Muscle of arm (tissue), 12 donors: ENCODE results near the gene HSD17B12. TPM values are rescaled to one million over a fixed set of nuclear protein-coding genes. Genes with fewer than 3 reads are reported as not detected.
"Not testable (repeated sequence)": the region's sequence is repeated elsewhere in the genome, so short reads cannot be mapped to it uniquely, and the experiment has no call there.

ENCODE experiments used
- DNase-seq: peaks from one replicate; pipeline ENCODE4 v3.0.0-alpha.2; 2013
- polyA plus RNA-seq, 12 donors: library from polyadenylated mRNA; unstranded; fragments of 120-200 nt; gene quantifications; one replicate each; pipeline ENCODE4 v1.2.1, GENCODE V29; 2013; ENCODE audit not compliant: insufficient read length in 12 of 12

The HSD17B12 gene
- polyA plus RNA-seq, 12 donors = 30.4 to 57.5 (median 41.1) TPM; not detected in 1

DNA sequence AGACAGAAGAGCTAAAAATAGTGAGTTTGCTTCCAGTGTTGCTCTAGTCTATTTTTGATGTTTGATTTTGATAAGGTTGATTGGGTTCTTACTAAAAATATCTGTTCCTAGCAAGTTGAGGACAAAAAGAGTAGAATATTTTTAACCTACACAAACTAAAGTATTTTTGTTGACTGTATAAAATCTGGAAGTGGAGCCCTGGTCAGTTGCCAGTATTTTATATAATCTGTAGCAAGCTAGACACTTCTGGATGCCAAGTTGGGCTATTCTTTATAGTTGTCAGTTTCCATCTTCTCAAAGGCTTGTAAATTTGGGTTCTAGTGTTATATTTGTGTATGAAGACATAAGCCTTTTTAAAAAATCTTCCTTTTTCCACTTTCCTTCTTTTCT, 56.7 kb downstream of the HSD17B12 start:
- DNase-seq = no peak

GRCh38 chr11:43738600-43739409, 58.3 kb downstream of the HSD17B12 start:
- no peak for DNase-seq

- no peak for DNase-seq
These were observed 66.1 kb downstream of the HSD17B12 start for GRCh38 chr11:43746670-43747069.

GRCh38 chr11:43747130-43747802, 66.7 kb downstream of the HSD17B12 start:
- DNase-seq = no peak

DNA sequence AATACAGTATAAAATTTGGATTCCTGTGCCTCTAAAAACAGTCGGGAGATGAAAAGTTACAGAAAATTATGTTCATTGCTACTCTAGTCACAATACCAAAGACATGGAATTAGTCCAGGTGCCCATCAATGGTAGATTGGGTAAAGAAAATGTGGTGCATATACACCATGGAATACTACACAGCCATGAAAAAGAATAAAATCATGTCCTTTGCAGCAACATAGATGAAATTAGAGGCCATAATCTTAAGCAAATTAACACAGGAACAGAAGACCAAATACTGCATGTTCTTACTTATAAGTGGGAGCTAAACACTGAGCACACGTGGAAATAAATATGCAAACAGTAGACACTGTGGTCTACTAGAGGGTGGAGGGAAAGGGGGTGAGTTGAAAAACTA, 67.6 kb downstream of the HSD17B12 start:
- no peak for DNase-seq

DNA sequence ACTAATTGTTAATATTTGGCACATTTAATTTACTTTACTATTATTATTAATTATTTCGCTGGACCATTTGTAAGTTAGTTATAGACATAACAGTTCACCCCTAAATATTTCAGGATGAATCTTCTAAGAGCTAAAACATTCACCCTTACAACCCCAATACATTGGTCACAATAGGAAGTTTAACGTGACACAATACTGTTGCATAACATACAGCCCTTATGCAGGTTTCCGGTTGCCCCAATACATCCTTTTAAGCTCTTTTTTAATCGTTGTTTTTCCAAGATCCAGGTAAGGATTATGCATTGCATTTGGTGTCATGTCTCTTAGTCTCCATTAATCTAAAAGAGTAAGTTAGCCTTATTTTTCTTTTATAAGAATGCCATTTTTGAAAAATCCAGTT, 71.2 kb downstream of the HSD17B12 start:
- DNase-seq = no peak

GRCh38 chr11:43756575-43756974, 76.0 kb downstream of the HSD17B12 start:
- no peak for DNase-seq

- no peak for DNase-seq
These were observed 78.4 kb downstream of the HSD17B12 start for GRCh38 chr11:43758927-43759326.

- DNase-seq = no peak
These were observed 80.4 kb downstream of the HSD17B12 start for GRCh38 chr11:43760902-43761301.

- no peak for DNase-seq
These were observed 84.7 kb downstream of the HSD17B12 start for GRCh38 chr11:43765194-43765593.

DNA sequence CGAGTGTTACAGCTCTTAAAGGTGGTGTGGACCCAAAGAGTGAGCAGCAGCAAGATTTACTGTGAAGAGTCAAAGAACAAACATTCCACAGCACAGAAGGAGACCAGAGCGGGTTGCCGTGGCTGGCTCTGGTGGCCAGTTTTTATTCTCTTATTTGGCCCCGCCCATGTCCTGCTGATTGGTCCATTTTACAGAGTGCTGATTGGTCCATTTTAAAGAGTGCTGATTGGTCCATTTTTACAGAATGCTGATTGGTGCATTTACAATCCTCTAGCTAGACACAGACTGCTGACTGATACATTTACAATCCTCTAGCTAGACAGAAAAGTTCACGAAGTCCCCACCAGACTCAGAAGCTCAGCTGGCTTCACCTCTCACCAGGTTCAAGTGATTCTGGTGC, 88.1 kb downstream of the HSD17B12 start:
- not testable (repeated sequence) for DNase-seq

- no peak for DNase-seq
These were observed 89.6 kb downstream of the HSD17B12 start for GRCh38 chr11:43770173-43770572.

DNA sequence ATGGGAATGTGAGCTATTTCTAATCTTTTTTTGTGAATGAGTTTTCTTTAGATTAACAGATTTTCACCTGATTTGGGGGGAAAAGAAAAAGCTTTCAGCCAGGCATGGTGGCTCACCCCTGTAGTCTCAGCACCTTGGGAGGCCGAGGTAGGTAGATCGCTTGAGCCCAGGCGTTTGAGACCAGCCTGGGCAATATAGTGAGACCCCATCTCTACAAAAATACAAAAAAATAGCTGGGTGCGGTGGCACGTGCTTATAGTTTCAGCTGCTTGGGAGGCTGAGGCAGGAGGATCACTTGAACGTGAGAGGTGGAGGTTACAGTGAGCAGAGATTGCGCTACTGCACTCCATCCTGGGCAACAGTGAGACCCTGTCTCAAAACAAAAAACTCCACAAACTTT, 92.2 kb downstream of the HSD17B12 start:
- DNase-seq = no peak

GRCh38 chr11:43774786-43775185, 94.2 kb downstream of the HSD17B12 start:
- no peak for DNase-seq

GRCh38 chr11:43779306-43779705, 98.8 kb downstream of the HSD17B12 start:
- DNase-seq = no peak

GRCh38 chr11:43784301-43784700, 103.8 kb downstream of the HSD17B12 start:
- DNase-seq = no peak

DNA sequence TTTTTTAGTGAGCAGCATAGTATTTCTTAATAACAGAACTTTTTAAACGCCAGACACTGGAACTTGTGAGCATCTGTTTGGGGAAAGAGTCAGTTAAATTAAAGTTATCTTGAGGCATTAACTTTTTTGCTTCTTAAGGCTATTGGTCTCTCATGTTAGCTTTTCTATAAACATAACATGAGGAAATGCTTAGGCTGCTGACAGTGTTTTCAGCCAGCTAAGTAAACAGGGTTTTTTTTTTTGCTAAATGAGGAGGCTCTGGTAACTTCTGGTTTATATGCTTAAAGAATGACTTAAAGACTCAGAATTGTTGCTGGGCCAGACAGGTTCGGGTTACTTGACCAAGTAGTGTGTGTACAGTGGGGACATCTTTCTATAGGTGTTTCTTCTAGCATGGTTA, 104.3 kb downstream of the HSD17B12 start:
- no peak for DNase-seq

- DNase-seq = no peak
These were observed 104.8 kb downstream of the HSD17B12 start for GRCh38 chr11:43785318-43785717.

DNA sequence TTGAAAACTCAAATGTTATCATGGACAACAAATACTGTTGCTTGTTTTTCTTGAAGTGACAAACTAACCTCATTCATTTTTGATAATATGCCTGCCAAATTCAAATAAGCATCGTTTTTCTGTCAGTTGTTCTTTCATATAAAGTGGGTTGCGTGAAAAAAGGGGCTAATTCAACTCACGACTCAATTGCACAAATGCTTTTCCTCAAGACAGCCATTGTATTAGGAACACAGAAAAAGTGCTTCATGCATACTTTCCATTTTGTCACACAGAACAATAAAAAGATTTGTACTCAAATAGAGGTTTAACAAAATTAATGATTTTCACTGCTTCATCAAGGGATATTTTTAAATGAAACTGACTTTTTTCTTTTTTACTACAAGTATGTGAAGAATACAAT, 105.5 kb downstream of the HSD17B12 start:
- no peak for DNase-seq

GRCh38 chr11:43787824-43788223, 107.3 kb downstream of the HSD17B12 start:
- DNase-seq = no peak

DNA sequence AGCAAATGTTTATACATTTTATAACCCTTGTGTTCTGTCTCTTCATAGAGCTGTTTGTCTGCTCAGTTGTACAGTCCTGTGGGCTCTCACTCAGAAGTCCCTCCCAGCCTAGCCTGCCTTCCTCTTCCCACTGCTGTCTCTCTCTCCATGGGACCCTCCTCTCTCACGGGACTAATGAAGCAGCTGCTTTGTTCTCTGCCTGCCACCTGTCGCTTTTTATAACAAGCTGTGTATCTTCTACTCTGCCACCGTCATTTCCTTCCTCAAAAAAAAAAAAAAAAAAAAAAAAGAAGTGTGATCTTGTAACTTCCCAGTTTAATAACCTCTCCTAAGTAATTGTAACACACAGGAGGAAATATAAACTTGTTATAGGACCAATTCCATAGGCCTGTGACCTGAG, 107.9 kb downstream of the HSD17B12 start:
- DNase-seq = peak; percentile 31

DNA sequence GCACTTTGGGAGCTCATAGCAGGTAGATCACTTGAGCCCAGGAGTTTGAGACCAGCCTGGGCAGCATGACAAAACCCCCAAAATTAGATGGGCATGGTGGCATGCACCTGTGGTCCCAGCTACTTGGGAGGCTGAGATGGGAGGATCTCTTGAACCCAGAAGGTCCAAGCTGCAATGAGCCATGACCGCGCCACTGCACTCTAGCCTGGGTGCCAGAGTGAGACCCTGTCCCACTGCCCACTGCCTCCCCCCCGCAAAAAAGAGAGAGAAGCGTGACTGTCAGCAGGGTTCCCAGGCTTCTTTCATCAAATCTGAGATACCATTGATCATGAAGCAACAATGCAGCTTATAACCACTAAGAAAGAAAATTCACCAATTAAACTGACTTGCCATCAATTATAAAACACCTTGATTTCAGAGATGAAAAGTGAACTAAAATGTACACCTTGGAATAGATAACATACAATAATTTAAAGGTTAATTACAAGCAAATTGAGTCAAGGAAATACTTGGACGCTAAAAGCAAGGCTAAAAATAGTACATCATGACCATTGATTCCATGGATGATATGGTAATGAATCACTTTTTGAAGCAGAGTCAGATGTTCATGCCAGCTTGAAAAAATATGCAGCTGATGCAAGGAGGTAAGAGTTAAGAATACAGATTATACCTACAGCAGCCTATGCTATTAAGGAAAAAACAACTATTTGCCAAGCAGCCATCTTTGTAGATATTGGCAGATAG, 109.3 kb downstream of the HSD17B12 start:
- DNase-seq = no peak

DNA sequence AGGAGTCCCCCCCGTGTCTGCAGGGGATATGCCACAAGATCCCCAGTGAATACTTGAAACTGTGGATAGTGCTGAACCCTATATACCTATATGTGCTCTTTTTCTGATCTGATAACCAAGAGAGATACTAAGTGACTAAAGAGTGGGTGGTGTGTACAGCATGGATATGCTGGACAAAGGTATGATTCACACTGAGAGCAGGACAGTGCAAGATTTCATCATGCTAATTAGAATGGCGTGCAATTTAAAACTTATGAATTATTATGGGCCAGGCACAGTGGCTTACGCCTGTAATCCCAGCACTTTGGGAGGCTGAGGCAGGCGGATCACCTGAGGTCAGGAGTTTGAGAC, 109.9 kb downstream of the HSD17B12 start:
- no peak for DNase-seq
